GM21529 (cell line): ENCODE data around the gene BHLHE40.

ENCODE experiments used
- ATAC-seq: cut with Tn5 transposase; IDR thresholded peaks from one replicate; pipeline ENCODE4 v1.9.1; 2021; ENCODE audit not compliant: unreplicated experiment

BHLHE40 gene

GRCh38 chr3:4979428-4980228 lies at the start of gene BHLHE40:
Gene BHLHE40, plus strand, starts transcription at chr3:4979437. Its CDS starts 282 bp downstream, at chr3:4979719.
- ATAC-seq, result no peak

- ATAC-seq, result no peak
Observed at GRCh38 chr3:4930501-4930900, 48.7 kb upstream of the BHLHE40 start.

GRCh38 chr3:4934050-4934449 lies 45.2 kb upstream of the BHLHE40 start:
- no peak for ATAC-seq

GRCh38 chr3:4935347-4935746 lies 43.9 kb upstream of the BHLHE40 start:
- ATAC-seq, result peak; percentile 71

GRCh38 chr3:4936982-4937614 lies 42.1 kb upstream of the BHLHE40 start:
- no peak for ATAC-seq

- no peak for ATAC-seq
Observed at GRCh38 chr3:4938281-4938982, 40.8 kb upstream of the BHLHE40 start.

- ATAC-seq, result no peak
Observed at GRCh38 chr3:4939276-4939675, 40.0 kb upstream of the BHLHE40 start.

- ATAC-seq, result no peak
Observed at GRCh38 chr3:4940985-4941384, 38.3 kb upstream of the BHLHE40 start.

- ATAC-seq, result no peak
Observed at GRCh38 chr3:4943549-4943948, 35.7 kb upstream of the BHLHE40 start.

GRCh38 chr3:4945324-4945723 lies 33.9 kb upstream of the BHLHE40 start:
- no peak for ATAC-seq

- ATAC-seq, result no peak
Observed at GRCh38 chr3:4947028-4947427, 32.2 kb upstream of the BHLHE40 start.

GRCh38 chr3:4948395-4948794 lies 30.8 kb upstream of the BHLHE40 start:
- ATAC-seq, result no peak

GRCh38 chr3:4949004-4949403 lies 30.2 kb upstream of the BHLHE40 start:
- no peak for ATAC-seq

GRCh38 chr3:4949659-4950058 lies 29.6 kb upstream of the BHLHE40 start:
- ATAC-seq, result no peak

- ATAC-seq, result no peak
Observed at GRCh38 chr3:4950351-4950784, 28.9 kb upstream of the BHLHE40 start.

- no peak for ATAC-seq
Observed at GRCh38 chr3:4950948-4951347, 28.3 kb upstream of the BHLHE40 start.

GRCh38 chr3:4953119-4953518 lies 26.1 kb upstream of the BHLHE40 start:
- no peak for ATAC-seq

GRCh38 chr3:4954256-4955000 lies 24.8 kb upstream of the BHLHE40 start:
- ATAC-seq, result no peak

- no peak for ATAC-seq
Observed at GRCh38 chr3:4956099-4956498, 23.1 kb upstream of the BHLHE40 start.

- no peak for ATAC-seq
Observed at GRCh38 chr3:4956738-4957137, 22.5 kb upstream of the BHLHE40 start.

GRCh38 chr3:4957978-4958377 lies 21.3 kb upstream of the BHLHE40 start:
- ATAC-seq, result no peak
